ENCODE measurements around the gene EVI2A.

EVI2A gene

GRCh38 chr17:31269578-31269983, 51.8 kb downstream of the EVI2A start:
- no peak for DNase-seq

- no peak for DNase-seq
Observed at GRCh38 chr17:31269036-31269577, 52.3 kb downstream of the EVI2A start.
